A673 (cell line): ENCODE results near the gene STEAP3. TPM values are rescaled to one million over a fixed set of nuclear protein-coding genes. Genes with fewer than 3 reads are reported as not detected.

Source experiments
- BruUV-seq: library from RNA; stranded (reverse); fragments of 400-500 nt; replicated peaks from 2 replicates; lab custom pipeline; 2021; lab: Mats Ljungman, UMichigan
- CTCF ChIA-PET: fragments of 300-600 bp; sonication (Branson Sonifier 250); formaldehyde crosslinking; loops from one replicate; lab custom pipeline; 2022; ENCODE audit warnings: antibody characterized with exemption; lab: Charles Lee
- POLR2A ChIA-PET: fragments of 300-600 bp; sonication (Branson Sonifier 250); formaldehyde crosslinking; loops from one replicate; lab custom pipeline; 2022; ENCODE audit warnings: antibody characterized with exemption; ENCODE audit not compliant: low non-redundant PET; lab: Charles Lee
- DNase-seq: peaks from one replicate; pipeline ENCODE4 v3.0.0-alpha.2; 2015; ENCODE audit warnings: low spot score
- H3K27ac ChIP-seq: fragments of 200-600 bp; sonication (generic); 2 replicates; pipeline ENCODE4 v1.5.1; 2016; ENCODE audit warnings: mixed run types, low read depth, mild to moderate bottlenecking, mixed read lengths, antibody characterized with exemption, low read length; ENCODE audit not compliant: poor library complexity, severe bottlenecking
- H3K27me3 ChIP-seq: fragments of 200-600 bp; sonication (generic); replicated peaks from 2 replicates; pipeline ENCODE4 v1.6.1; 2017; ENCODE audit warnings: mixed run types, low read depth, mild to moderate bottlenecking, mixed read lengths, antibody characterized with exemption, low read length; ENCODE audit not compliant: insufficient read depth, poor library complexity
- H3K36me3 ChIP-seq: fragments of 200-600 bp; sonication (generic); 2 replicates; pipeline ENCODE4 v1.6.1; 2016; ENCODE audit warnings: mixed run types, mild to moderate bottlenecking, mixed read lengths, antibody characterized with exemption, low read length; ENCODE audit not compliant: insufficient read depth, poor library complexity, severe bottlenecking
- H3K4me1 ChIP-seq: fragments of 200-600 bp; sonication (generic); 2 replicates; pipeline ENCODE4 v1.6.1; 2017; ENCODE audit warnings: mixed run types, mild to moderate bottlenecking, mixed read lengths, antibody characterized with exemption, low read length; ENCODE audit not compliant: insufficient read depth, poor library complexity, severe bottlenecking
- H3K4me3 ChIP-seq: fragments of 200-600 bp; sonication (generic); 2 replicates; pipeline ENCODE4 v1.5.1; 2016; ENCODE audit warnings: low read depth, mixed run types, mild to moderate bottlenecking, mixed read lengths, low read length; ENCODE audit not compliant: poor library complexity, severe bottlenecking
- H3K9me3 ChIP-seq: fragments of 200-600 bp; sonication (generic); 2 replicates; pipeline ENCODE4 v1.6.1; 2016; ENCODE audit warnings: mixed run types, low read depth, mild to moderate bottlenecking, mixed read lengths, antibody characterized with exemption, low read length; ENCODE audit not compliant: poor library complexity, severe bottlenecking
- EZH2 ChIP-seq: fragments of 200-600 bp; sonication (generic); IDR thresholded peaks from 2 replicates; pipeline ENCODE4 v1.6.1; 2017; ENCODE audit warnings: borderline replicate concordance, low read depth, mild to moderate bottlenecking, mixed read lengths, antibody characterized with exemption, low read length; ENCODE audit not compliant: poor library complexity, severe bottlenecking
- intact Hi-C: fragments of 100-400 bp; cut with micrococcal nuclease; formaldehyde crosslinking; loops from one replicate; pipeline ENCODE4 v1.10.0; 2022; ENCODE audit not compliant: unreplicated experiment
- total RNA-seq: library from RNA; stranded (reverse); gene quantifications from 2 replicates; pipeline ENCODE4 v1.2.3, GENCODE V29; 2021
- TF ChIP-seq, protein P1 (sequence below): fragments of 300-800, 200-600 bp; sonication (generic); conservative IDR thresholded peaks from 2 replicates; pipeline ENCODE4 v1.5.1; 2017; ENCODE audit warnings: low read depth, mild to moderate bottlenecking, antibody characterized with exemption, low read length, moderate library complexity, mixed read lengths

STEAP3 gene
- total RNA-seq, 1 experiment from 2014 or later: 20.3 TPM

DNA sequence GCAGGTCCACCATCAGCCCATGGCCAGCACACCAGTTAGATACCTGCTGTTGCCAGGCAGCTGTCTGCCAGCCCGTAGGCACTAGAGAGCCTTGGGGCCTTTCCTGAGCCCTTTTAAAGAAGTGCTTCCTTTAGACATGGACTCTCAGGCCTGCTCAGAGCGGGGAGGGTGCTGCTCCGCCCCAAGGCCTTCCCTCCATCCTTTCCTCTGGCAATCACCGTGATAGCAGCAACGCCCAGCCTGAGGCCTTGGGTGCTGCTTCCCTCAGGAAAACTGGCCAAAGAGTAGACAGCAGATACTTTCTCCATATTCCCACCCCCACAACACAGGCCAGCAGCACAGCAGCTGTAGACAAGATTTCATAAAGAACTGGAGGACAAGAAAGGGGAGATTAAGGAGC, 42.7 kb upstream of the STEAP3 start:
- Histone ChIP-seq H3K9me3 (no peaks in the 10 kb centered on the region), H3K36me3 (no peaks in the 10 kb centered on the region), H3K27me3 (no peaks in the 10 kb centered on the region), H3K27ac (no peak overlapping the region), H3K4me1 (peaks cover 7% of the 10 kb centered on the region), H3K4me3 (no peak overlapping the region)
- ChIA-PET POLR2A (no interaction called here), CTCF (no interaction called here)
- intact Hi-C loops: no loop called here
- no TSS peak for BruUV-seq
- TF ChIP-seq EZH2: no peak
- TF ChIP-seq, protein P1, sequence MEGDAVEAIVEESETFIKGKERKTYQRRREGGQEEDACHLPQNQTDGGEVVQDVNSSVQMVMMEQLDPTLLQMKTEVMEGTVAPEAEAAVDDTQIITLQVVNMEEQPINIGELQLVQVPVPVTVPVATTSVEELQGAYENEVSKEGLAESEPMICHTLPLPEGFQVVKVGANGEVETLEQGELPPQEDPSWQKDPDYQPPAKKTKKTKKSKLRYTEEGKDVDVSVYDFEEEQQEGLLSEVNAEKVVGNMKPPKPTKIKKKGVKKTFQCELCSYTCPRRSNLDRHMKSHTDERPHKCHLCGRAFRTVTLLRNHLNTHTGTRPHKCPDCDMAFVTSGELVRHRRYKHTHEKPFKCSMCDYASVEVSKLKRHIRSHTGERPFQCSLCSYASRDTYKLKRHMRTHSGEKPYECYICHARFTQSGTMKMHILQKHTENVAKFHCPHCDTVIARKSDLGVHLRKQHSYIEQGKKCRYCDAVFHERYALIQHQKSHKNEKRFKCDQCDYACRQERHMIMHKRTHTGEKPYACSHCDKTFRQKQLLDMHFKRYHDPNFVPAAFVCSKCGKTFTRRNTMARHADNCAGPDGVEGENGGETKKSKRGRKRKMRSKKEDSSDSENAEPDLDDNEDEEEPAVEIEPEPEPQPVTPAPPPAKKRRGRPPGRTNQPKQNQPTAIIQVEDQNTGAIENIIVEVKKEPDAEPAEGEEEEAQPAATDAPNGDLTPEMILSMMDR: no peak
- DNase-seq: no peak

DNA sequence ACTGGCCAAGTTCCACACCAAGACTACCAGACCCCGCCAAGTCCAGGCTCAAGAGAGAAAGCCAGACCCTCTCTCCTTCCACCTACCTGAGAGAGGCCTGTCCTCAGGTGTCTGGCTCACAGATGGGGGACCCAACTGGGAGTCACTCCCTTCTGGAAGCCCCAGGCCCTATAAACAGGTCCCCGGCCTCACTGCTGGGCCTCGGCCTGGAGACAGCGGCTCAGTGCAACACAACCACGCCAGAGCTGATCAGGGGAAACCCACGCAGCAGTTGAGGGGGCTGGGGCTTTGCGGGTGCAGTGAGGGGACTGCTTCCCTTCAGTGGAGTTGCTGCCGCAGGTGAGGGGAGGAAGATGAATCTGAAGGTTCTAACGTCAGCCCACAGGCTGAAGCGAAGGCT, 42.2 kb upstream of the STEAP3 start:
- no peak for DNase-seq
- ChIA-PET POLR2A (no interaction called here), CTCF (no interaction called here)
- intact Hi-C loops: no loop called here
- H3K27ac ChIP-seq: peak overlapping the region; percentile 24
- H3K36me3 ChIP-seq: no peaks in the 10 kb centered on the region
- H3K27me3 ChIP-seq: no peaks in the 10 kb centered on the region
- no TSS peak for BruUV-seq
- H3K4me1 ChIP-seq: peaks cover 7% of the 10 kb centered on the region
- TF ChIP-seq EZH2: no peak
- TF ChIP-seq, protein P1: no peak
- no peaks in the 10 kb centered on the region for H3K9me3 ChIP-seq
- H3K4me3 ChIP-seq: no peak overlapping the region

DNA sequence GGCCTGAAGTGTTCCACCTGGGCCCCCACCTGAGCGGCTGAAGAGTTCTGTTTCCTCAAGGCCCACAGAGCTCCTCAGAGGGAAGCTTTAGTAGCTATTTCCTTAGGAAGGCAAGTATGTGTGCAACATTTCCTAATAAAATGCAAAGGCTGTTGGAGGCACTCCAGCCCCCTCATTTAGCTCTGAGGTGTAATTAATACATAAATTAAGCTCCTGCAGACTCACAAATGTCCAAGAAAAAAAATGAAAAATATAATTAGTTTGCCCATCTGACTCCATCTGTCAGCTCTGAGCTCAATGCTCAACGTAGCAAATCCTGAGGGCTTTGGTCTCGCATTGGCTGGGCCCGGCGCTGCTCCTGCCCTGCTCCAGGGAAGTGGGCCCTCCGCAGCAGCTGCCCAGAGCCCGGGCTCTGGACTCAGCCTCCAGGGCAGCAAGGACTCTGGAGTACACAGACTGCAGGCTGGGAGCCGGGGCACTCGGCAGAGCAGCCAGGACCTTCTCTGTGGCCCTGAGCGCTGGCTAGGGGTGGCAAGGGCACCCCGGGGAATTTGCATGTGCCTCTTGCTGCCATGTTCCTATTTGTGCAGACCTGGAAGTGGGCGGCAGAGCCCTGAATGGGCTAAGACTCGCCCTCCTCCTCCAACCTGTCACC, 41.7 kb upstream of the STEAP3 start:
- Histone ChIP-seq H3K27me3 (no peaks in the 10 kb centered on the region), H3K4me1 (peaks cover 7% of the 10 kb centered on the region), H3K36me3 (no peaks in the 10 kb centered on the region), H3K27ac (peak overlapping the region; percentile 24), H3K9me3 (no peaks in the 10 kb centered on the region), H3K4me3 (no peak overlapping the region)
- DNase-seq: no peak
- intact Hi-C loops: no loop called here
- ChIA-PET POLR2A (no interaction called here), CTCF (no interaction called here)
- TF ChIP-seq EZH2: no peak
- BruUV-seq: no TSS peak

DNA sequence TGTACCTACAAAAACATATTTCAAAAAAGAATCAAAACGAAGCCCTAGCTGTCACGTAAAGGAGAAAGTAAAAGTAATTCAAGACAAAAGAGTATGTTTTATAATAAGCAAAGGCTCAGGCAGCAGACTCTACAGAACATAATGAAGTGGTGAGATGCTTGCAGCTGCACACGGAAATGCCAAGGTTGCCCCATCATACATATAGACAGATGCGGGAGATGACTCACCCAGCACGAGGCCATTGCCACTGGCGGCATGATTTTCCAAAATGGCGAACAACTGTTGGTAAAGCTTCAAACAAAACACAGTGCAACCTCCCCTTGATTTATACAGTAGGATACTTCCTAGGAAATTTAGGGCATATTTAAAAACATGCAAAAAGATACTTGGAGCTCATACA, 39.1 kb upstream of the STEAP3 start:
- ChIA-PET POLR2A (no interaction called here), CTCF (no interaction called here)
- peaks cover 7% of the 10 kb centered on the region for H3K4me1 ChIP-seq
- intact Hi-C loops: no loop called here
- H3K36me3 ChIP-seq: no peaks in the 10 kb centered on the region
- no peak overlapping the region for H3K4me3 ChIP-seq
- H3K9me3 ChIP-seq: no peaks in the 10 kb centered on the region
- BruUV-seq: no TSS peak
- no peak overlapping the region for H3K27ac ChIP-seq
- no peak for DNase-seq
- no peak for TF ChIP-seq EZH2
- TF ChIP-seq, protein P1: no peak
- no peaks in the 10 kb centered on the region for H3K27me3 ChIP-seq
